HG03342 (cell line): ENCODE results near the gene DNAH1.

ENCODE experiments used
- ATAC-seq: cut with Tn5 transposase; IDR thresholded peaks from one replicate; pipeline ENCODE4 v1.9.1; 2021; ENCODE audit warnings: mild to moderate bottlenecking, moderate library complexity; ENCODE audit not compliant: unreplicated experiment

Gene DNAH1

GRCh38 chr3:52355526-52355925, 39.4 kb downstream of the DNAH1 start:
- ATAC-seq = no peak

GRCh38 chr3:52356126-52356525, 40.0 kb downstream of the DNAH1 start:
- no peak for ATAC-seq

- ATAC-seq = no peak
These were observed 41.3 kb downstream of the DNAH1 start for GRCh38 chr3:52357151-52358080.

- no peak for ATAC-seq
These were observed 42.3 kb downstream of the DNAH1 start for GRCh38 chr3:52358362-52358940.

DNA sequence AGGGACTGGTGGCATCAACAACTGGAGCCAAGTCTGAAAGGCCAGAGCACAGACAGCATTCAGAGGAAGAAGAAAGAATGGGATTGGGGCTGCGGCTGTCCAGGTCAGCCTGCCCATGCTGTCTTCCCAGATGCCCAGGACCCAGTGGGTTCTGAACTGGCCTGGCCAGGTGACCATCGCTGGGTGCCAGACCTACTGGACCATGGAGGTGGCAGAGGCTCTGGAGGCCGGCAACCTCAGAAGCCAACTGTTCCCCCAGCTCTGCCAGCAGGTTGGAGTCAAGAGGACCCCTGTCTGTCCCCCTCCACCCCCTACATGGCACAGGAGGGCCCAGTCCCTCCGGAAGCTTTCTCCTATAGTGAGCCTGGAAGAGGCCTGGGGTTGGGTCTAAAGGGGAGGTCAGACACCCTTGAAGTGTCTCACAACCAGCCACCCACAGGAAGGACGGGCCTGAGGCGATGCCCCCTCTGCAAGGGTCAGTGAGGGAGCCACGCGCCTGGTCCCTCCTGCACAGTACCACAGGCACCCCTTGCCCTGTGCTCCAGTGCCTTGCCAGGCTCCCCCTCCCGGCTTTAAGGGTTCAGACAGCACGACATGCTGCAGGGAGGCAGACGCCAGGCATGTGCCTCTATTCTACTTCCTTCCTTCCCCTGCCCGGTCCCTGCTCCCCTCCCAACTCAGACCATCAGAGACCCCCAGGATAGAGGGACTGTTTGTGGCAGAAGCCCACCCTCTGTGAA, 43.2 kb downstream of the DNAH1 start:
- no peak for ATAC-seq

DNA sequence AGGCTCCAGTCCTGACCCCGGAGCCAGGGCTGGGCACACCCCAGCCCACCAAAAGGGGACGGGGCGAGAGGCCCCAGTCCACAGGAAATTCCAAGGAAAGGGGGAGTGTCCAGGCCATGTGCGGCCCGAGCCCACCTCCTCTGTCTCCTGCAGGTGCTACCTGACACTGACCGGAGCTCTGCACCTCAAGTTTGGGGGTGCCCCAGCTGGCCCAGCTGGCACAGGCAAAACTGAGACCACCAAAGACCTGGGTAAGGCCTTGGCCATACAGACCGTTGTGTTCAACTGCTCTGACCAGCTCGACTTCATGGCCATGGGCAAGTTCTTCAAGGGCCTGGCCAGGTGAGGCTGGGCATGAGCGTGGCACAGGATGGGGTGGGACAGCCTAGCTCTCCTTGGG, 44.9 kb downstream of the DNAH1 start:
- ATAC-seq = no peak

- ATAC-seq = no peak
These were observed 45.3 kb downstream of the DNAH1 start for GRCh38 chr3:52361454-52361853.

- no peak for ATAC-seq
These were observed 45.8 kb downstream of the DNAH1 start for GRCh38 chr3:52361898-52362297.

DNA sequence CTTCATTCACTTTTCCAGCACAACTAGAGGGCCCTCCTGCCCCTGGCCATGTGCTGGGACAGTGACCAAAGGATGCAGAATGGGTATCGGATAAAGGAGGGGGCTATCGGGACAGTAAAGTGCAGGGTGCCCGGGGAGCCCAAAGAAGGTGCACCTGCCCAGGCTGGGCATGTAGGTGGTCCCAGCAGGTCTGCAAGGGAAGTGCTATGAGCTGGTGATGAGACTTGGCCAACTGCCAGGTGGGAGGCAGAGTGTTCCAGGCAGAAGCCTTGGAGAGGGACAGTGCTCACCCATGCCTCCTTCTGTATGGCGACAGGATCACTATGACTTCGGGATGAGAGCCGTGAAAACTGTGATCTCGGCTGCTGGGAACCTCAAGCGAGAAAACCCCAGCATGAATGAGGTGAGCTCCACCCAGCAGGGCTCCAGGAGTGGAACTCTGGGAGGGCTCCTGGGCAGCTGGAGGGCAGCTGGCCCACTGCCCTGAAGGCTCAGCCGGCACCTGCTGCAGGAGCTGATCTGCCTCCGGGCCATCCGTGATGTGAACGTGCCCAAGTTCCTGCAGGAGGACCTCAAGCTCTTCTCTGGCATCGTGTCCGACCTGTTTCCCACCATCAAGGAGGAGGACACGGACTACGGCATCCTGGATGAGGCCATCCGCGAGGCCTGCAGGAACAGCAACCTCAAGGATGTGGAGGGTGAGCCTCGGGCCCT, 48.4 kb downstream of the DNAH1 start:
- ATAC-seq = no peak

GRCh38 chr3:52366527-52366926, 50.4 kb downstream of the DNAH1 start:
- no peak for ATAC-seq

DNA sequence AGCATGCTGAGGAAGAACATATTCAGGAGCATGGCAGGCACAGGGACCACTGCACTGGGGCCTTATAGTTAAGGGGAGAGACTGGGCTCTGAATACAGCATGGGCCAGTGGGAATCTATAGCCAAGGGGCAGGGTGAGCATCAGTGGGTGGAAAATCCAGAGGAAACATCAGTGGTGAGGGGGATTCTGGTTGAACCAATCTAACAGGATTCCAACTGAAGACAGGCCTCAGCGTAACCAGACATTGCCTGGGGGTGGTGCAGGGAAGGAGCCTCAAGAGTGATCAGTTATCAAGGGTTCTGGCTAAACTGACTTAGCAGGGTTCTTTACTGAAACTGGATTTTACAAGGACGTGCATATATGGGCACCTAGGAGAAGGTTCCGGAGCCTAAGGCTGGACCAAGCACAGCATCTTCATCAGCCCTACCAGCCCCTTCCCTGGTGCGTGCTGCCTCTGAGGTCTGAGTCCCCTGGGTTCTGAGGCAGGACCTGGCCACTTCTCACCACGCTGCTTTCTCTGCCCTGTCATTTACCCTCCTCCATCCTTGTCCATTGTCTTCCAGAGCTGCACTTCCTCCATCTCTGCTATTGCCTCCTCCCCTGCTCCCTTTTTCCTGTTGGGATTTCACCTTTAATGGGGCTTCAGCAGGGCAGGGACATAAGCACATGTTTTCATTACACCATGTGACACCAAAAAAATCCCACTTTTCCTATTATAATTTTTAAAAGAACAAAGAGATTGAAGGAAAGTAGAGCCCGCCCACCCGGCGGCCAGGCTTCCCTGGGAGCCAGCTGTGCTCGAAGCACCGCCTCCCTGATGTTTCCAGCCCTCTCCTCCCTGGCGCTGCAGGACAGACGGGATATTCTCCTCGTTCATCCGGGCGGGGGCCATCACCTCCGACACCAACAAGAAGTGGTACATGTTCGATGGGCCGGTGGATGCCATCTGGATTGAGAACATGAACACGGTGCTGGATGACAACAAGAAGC, 52.1 kb downstream of the DNAH1 start:
- no peak for ATAC-seq

DNA sequence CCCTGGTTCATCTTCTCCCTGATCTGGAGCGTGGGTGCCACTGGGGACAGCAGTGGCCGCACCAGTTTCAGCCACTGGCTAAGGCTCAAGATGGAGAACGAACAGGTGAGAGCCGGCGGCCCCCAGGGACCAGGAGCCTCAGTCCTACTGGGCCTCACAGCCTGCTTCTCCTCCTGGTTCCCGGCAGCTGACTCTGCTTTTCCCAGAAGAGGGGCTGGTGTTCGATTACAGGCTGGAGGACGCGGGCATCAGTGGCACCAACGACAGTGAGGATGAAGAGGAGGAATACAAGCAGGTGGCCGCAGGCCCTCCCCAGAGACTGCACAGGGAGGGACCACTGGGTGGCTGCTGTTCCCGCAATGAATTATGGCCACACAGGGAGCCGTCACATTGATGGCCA, 54.4 kb downstream of the DNAH1 start:
- no peak for ATAC-seq

GRCh38 chr3:52372822-52373504, 56.8 kb downstream of the DNAH1 start:
- ATAC-seq = no peak

- no peak for ATAC-seq
These were observed 57.6 kb downstream of the DNAH1 start for GRCh38 chr3:52373676-52374075.

DNA sequence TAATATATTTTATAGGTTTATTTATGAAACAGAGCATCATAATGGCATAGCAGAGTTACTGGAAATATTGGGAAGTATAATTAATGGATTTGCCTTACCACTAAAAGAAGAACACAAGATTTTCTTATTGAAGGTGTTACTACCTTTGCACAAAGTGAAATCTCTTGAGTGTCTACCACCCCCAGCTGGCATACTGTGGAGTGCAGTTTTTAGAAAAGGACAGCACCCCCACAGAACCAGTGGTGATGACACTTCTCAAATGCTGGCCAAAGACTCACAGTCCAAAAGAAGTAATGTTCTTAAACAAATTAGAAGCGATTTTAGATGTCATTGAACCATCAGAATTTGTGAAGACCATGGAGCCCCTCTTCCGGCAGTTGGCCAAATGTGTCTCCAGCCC, 58.1 kb downstream of the DNAH1 start:
- no peak for ATAC-seq

GRCh38 chr3:52379610-52380009, 63.5 kb downstream of the DNAH1 start:
- no peak for ATAC-seq

- no peak for ATAC-seq
These were observed 63.9 kb downstream of the DNAH1 start for GRCh38 chr3:52380023-52380422.

- ATAC-seq = no peak
These were observed 65.5 kb downstream of the DNAH1 start for GRCh38 chr3:52381623-52382022.

DNA sequence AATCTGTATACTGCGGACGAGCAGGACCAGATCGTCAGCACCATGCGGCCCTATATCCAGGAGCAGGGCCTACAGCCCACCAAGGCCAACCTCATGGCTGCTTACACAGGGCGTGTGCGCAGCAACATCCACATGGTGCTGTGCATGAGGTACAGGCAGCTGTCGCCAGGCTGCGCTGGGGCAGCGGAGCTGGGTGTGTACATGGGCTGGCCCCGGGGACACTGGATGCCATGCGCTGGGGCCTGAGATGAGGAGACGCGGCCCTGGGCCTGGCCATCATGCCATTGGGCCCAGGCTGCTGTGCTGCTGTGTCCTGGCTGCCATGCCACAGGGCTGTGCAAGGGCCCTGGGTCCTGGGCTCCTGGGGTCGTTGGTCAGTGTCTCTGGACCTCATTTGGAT, 67.3 kb downstream of the DNAH1 start:
- ATAC-seq = no peak
